Measurements from ENCODE around the gene URI1. TPM values are rescaled to one million over a fixed set of nuclear protein-coding genes. Genes with fewer than 3 reads are reported as not detected.

URI1 gene
- total RNA-seq, 1 donor from 2014 or later = 101 TPM

GRCh38 chr19:29923653-29924052 lies 18.4 kb upstream of the URI1 start:
- FAIRE-seq = no peak
- Histone ChIP-seq H3K4me3 (ENCODE audit: low read depth, low read length) (no peak overlapping the region), H3K27me3 (ENCODE audit: control insufficient read depth, insufficient read depth, low read length) (no peaks in the 10 kb centered on the region), H3K36me3 (ENCODE audit: control insufficient read depth, insufficient read depth, low read length) (no peaks in the 10 kb centered on the region)
- no peak for DNase-seq (ENCODE audit: low read depth)
- no peak for TF ChIP-seq CTCF (IDR thresholded peaks at IDR 0.05; ENCODE audit: insufficient read depth, low read length, severe bottlenecking)

- DNase-seq (ENCODE audit: low read depth) (no peak), FAIRE-seq (no peak)
- no peaks in the 10 kb centered on the region for H3K27me3 ChIP-seq (ENCODE audit: control insufficient read depth, insufficient read depth, low read length)
- no peak for TF ChIP-seq CTCF (IDR thresholded peaks at IDR 0.05; ENCODE audit: insufficient read depth, low read length, severe bottlenecking)
- no peak overlapping the region for H3K4me3 ChIP-seq (ENCODE audit: low read depth, low read length)
- H3K36me3 ChIP-seq (ENCODE audit: control insufficient read depth, insufficient read depth, low read length) = no peaks in the 10 kb centered on the region
Observed at GRCh38 chr19:29926031-29926430, 16.0 kb upstream of the URI1 start.

GRCh38 chr19:29926801-29927200 lies 15.2 kb upstream of the URI1 start:
- DNase-seq (ENCODE audit: low read depth) (no peak), FAIRE-seq (no peak)
- Histone ChIP-seq H3K36me3 (ENCODE audit: control insufficient read depth, insufficient read depth, low read length) (no peaks in the 10 kb centered on the region), H3K27me3 (ENCODE audit: control insufficient read depth, insufficient read depth, low read length) (no peaks in the 10 kb centered on the region), H3K4me3 (ENCODE audit: low read depth, low read length) (no peak overlapping the region)
- TF ChIP-seq CTCF (IDR thresholded peaks at IDR 0.05; ENCODE audit: insufficient read depth, low read length, severe bottlenecking) = no peak

GRCh38 chr19:29927944-29928625 lies 14.0 kb upstream of the URI1 start:
- no peak for TF ChIP-seq CTCF (IDR thresholded peaks at IDR 0.05; ENCODE audit: insufficient read depth, low read length, severe bottlenecking)
- DNase-seq (ENCODE audit: low read depth) (no peak), FAIRE-seq (no peak)
- H3K27me3 ChIP-seq (ENCODE audit: control insufficient read depth, insufficient read depth, low read length) = no peaks in the 10 kb centered on the region
- H3K36me3 ChIP-seq (ENCODE audit: control insufficient read depth, insufficient read depth, low read length) = no peaks in the 10 kb centered on the region
- H3K4me3 ChIP-seq (ENCODE audit: low read depth, low read length) = no peak overlapping the region

- Histone ChIP-seq H3K27me3 (ENCODE audit: control insufficient read depth, insufficient read depth, low read length) (no peaks in the 10 kb centered on the region), H3K4me3 (ENCODE audit: low read depth, low read length) (no peak overlapping the region), H3K36me3 (ENCODE audit: control insufficient read depth, insufficient read depth, low read length) (no peaks in the 10 kb centered on the region)
- no peak for TF ChIP-seq CTCF (IDR thresholded peaks at IDR 0.05; ENCODE audit: insufficient read depth, low read length, severe bottlenecking)
- DNase-seq (ENCODE audit: low read depth) (no peak), FAIRE-seq (no peak)
Observed at GRCh38 chr19:29928831-29929230, 13.2 kb upstream of the URI1 start.

- no peak for FAIRE-seq
Observed at GRCh38 chr19:29934257-29934656, 7.8 kb upstream of the URI1 start.

More at GRCh38 chr19:29934257-29934656, 7.8 kb upstream of the URI1 start:
- H3K36me3 ChIP-seq (ENCODE audit: control insufficient read depth, insufficient read depth, low read length) = no peaks in the 10 kb centered on the region
- H3K4me3 ChIP-seq (ENCODE audit: low read depth, low read length) = no peak overlapping the region
- H3K27me3 ChIP-seq (ENCODE audit: control insufficient read depth, insufficient read depth, low read length) = no peaks in the 10 kb centered on the region
- DNase-seq (ENCODE audit: low read depth) = no peak
- TF ChIP-seq CTCF (IDR thresholded peaks at IDR 0.05; ENCODE audit: insufficient read depth, low read length, severe bottlenecking) = no peak
